Body of pancreas (tissue), 4 donors: Measurements from ENCODE around the gene SERPINA1. TPM values are rescaled to one million over a fixed set of nuclear protein-coding genes. Genes with fewer than 3 reads are reported as not detected.
A peak's percentile ranks its signal among the peaks of the same experiment; 100 is the strongest.

Experiments used
- ATAC-seq: fragments of 150-250 bp; one replicate; pipeline ENCODE4 v1.9.1; 2016
- DNase-seq, 4 donors: peaks; one replicate each; pipeline ENCODE4 v3.0.0-alpha.2; 2019
- H3K27ac ChIP-seq, 4 donors: fragments of 200-600 bp; sonication (generic); 1 replicate in 3 of 4; 2 replicates in 1 of 4; pipeline versions ENCODE4 v1.5.1 to v1.6.1; 2016 to 2019; ENCODE audit warnings: mild to moderate bottlenecking in 1 of 4, mixed read lengths in 1 of 4, moderate library complexity in 1 of 4
- H3K27me3 ChIP-seq, 2 donors: fragments of 200-600 bp; sonication (generic); one replicate each; pipeline ENCODE4 v1.6.0; 2016; ENCODE audit warnings: mild to moderate bottlenecking in 1 of 2
- H3K36me3 ChIP-seq, 2 donors: fragments of 200-600 bp; sonication (generic); replicated peaks in 1 of 2; 2 replicates each; pipeline ENCODE4 v1.5.1; 2016; ENCODE audit warnings: low read depth in 2 of 2; ENCODE audit not compliant: insufficient read depth in 1 of 2
- H3K4me1 ChIP-seq: fragments of 200-600 bp; sonication (generic); one replicate; pipeline ENCODE4 v1.6.0; 2016
- H3K4me3 ChIP-seq, 2 donors: fragments of 200-600 bp; sonication (generic); 1 replicate in 1 of 2; 2 replicates in 1 of 2; pipeline ENCODE4 v1.5.1; 2016 to 2019
- H3K9me3 ChIP-seq, 3 donors: fragments of 200-600 bp; sonication (generic); 1 replicate in 2 of 3; 2 replicates in 1 of 3; pipeline ENCODE4 v1.5.1; 2016
- CTCF ChIP-seq, 7 experiments: fragments of 450-650 bp in 4 of 7; fragments of 200-600 bp in 3 of 7; sonication (generic) in 3 of 7; IDR thresholded peaks; one replicate each; pipeline ENCODE4 v1.5.1; 2016 to 2019; ENCODE audit warnings: antibody characterized with exemption in 7 of 7
- POLR2A ChIP-seq, 3 donors: fragments of 450-650 bp; IDR thresholded peaks; one replicate each; pipeline ENCODE4 v1.6.1; 2016; ENCODE audit warnings: antibody characterized with exemption in 3 of 3, mild to moderate bottlenecking in 2 of 3
- WGBS, 2 donors: methylation state at CpG; one replicate each; pipeline ENCODE4 v1.1.5; 2017; 5-methylcytosine and 5-hydroxymethylcytosine counted together
- intact Hi-C: fragments of 100-400 bp; cut with DNase I; formaldehyde crosslinking; loops from one replicate; pipeline ENCODE4 v1.15.1; 2023
- total RNA-seq, 2 donors: library from RNA; depleted of rRNA; stranded (reverse); fragments of >200 nt; gene quantifications; one replicate each; pipeline ENCODE4 v1.1.0, GENCODE V29; 2016

The SERPINA1 gene
- total RNA-seq, 2 donors from 2014 or later, result 77.8 to 86.4 TPM

GRCh38 chr14:94376108-94376975 is 12.1 kb downstream of the SERPINA1 start:
- WGBS, 2 donors, result 75 to 78% methylated on average over 12 of the region's 12 CpGs
- H3K27me3 ChIP-seq, result no peaks in the 10 kb centered on the region
- DNase-seq (no peak), ATAC-seq (no peak)
- no peak overlapping the region for H3K4me3 ChIP-seq
- intact Hi-C loops, result no loop called here
- no peaks in the 10 kb centered on the region for H3K36me3 ChIP-seq
- no peaks in the 10 kb centered on the region for H3K9me3 ChIP-seq
- no peak overlapping the region for H3K27ac ChIP-seq
- TF ChIP-seq POLR2A (IDR thresholded peaks at IDR 0.05) (no peak), CTCF (IDR thresholded peaks at IDR 0.05) (no peak)
- H3K4me1 ChIP-seq, result no peaks in the 10 kb centered on the region

- intact Hi-C loops, result no loop called here
- no peak for TF ChIP-seq POLR2A (IDR thresholded peaks at IDR 0.05)
- TF ChIP-seq CTCF (IDR thresholded peaks at IDR 0.05), result no peak
- H3K27ac ChIP-seq, result no peak overlapping the region
- H3K27me3 ChIP-seq, result no peaks in the 10 kb centered on the region
- no peak overlapping the region for H3K4me3 ChIP-seq
- no peak for ATAC-seq
- DNase-seq, result no peak
- 71 to 79% methylated on average over 6 of the region's 6 CpGs for WGBS, 2 donors
- H3K4me1 ChIP-seq, result no peaks in the 10 kb centered on the region
- H3K36me3 ChIP-seq, result no peaks in the 10 kb centered on the region
- H3K9me3 ChIP-seq, result no peaks in the 10 kb centered on the region
Observed at GRCh38 chr14:94375552-94376107, 12.8 kb downstream of the SERPINA1 start.

GRCh38 chr14:94374749-94375260 is 13.6 kb downstream of the SERPINA1 start:
- intact Hi-C loops, result no loop called here
- ATAC-seq (no peak), DNase-seq (no peak)
- 65 to 71% methylated on average over 4 of the region's 4 CpGs for WGBS, 2 donors
- no peak for TF ChIP-seq CTCF (IDR thresholded peaks at IDR 0.05)
- no peak for TF ChIP-seq POLR2A (IDR thresholded peaks at IDR 0.05)
- no peaks in the 10 kb centered on the region for H3K4me1 ChIP-seq
- H3K9me3 ChIP-seq, result no peaks in the 10 kb centered on the region
- H3K27me3 ChIP-seq, result no peaks in the 10 kb centered on the region
- no peak overlapping the region for H3K27ac ChIP-seq
- no peak overlapping the region for H3K4me3 ChIP-seq
- no peaks in the 10 kb centered on the region for H3K36me3 ChIP-seq

- H3K27ac ChIP-seq, result no peak overlapping the region
- no peaks in the 10 kb centered on the region for H3K9me3 ChIP-seq
- intact Hi-C loops, result no loop called here
- H3K36me3 ChIP-seq, result no peaks in the 10 kb centered on the region
- TF ChIP-seq POLR2A (IDR thresholded peaks at IDR 0.05) (no peak), CTCF (IDR thresholded peaks at IDR 0.05) (no peak)
- 84 to 91% methylated on average over 6 of the region's 6 CpGs for WGBS, 2 donors
- ATAC-seq, result no peak
- peak in 1 of 4 donors; percentile 0 for DNase-seq
- H3K27me3 ChIP-seq, result no peaks in the 10 kb centered on the region
- no peak overlapping the region for H3K4me3 ChIP-seq
- H3K4me1 ChIP-seq, result no peaks in the 10 kb centered on the region
Observed at GRCh38 chr14:94374116-94374515, 14.3 kb downstream of the SERPINA1 start.
